HG03064 (cell line): ENCODE results near the gene PFKM.

ENCODE experiments used
- ATAC-seq: cut with Tn5 transposase; IDR thresholded peaks from one replicate; pipeline ENCODE4 v1.9.1; 2021; ENCODE audit warnings: low read depth; ENCODE audit not compliant: unreplicated experiment

The PFKM gene

GRCh38 chr12:48183876-48184548 lies 64.8 kb downstream of the PFKM start:
- ATAC-seq, result no peak

GRCh38 chr12:48184549-48184922 lies 65.4 kb downstream of the PFKM start:
- no peak for ATAC-seq

DNA sequence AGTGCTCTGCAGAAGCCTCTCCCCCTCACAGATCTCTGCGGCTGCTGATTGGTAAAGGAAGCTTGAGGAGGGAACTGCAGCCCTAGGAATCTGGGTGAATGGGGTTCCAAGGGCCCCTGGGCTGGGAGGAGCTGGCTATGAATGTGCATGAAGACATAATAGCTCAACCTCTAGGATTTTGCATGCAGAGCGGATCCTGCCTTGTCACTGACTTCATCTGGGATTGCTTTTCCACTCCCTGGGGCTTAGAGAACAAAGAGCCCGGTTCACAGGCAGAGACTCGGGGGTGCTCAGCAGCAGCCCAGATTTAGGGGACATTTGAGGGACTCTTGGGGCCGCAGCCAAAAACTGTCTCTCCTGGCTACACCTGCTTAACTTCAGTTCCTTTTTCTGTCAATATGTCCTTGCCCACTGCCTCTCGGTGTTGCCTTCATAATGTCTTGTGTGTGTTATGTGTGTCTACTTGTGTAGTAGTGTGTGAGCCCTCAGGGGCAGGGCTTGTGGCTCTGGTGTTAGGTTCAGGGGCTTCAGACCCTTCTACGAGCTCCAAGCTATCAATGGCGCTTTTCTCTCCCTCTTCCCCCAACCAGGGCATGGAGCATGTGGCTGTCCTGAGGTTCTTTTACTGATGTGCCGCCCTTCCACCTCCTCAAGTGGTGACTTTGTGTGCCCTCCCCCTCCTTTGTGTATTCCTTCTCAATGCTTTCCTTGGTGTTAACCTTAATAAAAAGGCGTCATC lies 66.2 kb downstream of the PFKM start:
- ATAC-seq, result no peak

GRCh38 chr12:48187916-48188695 lies 68.9 kb downstream of the PFKM start:
- ATAC-seq, result no peak

- ATAC-seq, result no peak
Measured at GRCh38 chr12:48189331-48190125, 70.4 kb downstream of the PFKM start.

DNA sequence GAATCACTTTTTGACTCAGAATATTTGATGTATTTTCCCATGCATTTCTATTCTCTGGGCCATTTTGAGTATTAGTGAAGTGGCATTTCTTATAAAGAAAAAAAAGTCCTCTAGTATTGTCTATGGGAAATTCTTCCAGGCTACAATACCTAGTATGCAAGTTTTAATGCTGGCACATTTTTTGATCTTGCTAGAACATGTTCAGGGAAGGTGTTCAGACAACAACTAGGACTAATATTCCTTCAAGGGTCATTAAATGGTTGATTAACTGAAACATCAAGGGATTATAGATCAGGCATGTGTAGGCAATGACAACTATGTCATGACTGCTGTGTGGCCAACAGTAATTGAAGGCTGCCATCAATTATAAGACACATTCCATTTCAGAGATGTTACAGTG lies 71.9 kb downstream of the PFKM start:
- no peak for ATAC-seq

DNA sequence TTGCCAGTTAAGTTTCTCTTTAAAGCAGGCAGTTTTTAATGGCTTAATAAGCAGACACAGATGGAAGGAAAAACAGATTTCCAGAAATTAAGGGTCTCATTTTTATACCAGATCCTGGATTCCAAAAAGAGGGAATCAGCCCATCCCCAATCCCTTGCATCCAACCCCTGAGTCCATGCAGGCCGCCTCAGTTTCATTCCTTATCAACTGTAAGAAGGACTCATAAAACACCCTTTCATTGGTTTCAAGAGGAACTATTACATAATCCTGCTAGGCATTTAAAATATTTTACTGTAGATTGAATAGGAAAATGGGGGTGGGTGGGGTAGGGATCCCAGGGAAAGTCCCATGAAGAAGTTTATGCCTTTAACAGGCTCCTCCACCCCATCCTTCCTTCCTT lies 73.7 kb downstream of the PFKM start:
- no peak for ATAC-seq

DNA sequence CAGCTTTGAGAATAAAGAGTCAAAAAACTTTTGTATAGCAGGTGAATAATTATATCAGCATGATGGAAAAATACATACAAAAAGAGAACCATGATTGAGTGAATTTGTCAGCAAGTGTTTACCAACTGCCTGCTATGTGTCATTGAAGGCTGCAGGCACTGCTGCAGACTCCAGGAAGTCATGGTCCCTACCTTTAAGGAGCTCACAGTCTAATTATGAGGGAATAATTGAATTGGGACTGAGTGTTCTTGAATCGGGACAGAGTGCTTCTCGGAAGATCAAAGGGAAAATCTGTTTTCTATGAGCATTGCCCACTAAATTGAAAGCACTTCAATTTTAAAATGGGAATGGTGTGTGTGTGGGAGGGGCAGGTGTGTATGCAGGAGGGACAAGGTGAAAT lies 74.5 kb downstream of the PFKM start:
- no peak for ATAC-seq

GRCh38 chr12:48194799-48195201 lies 75.6 kb downstream of the PFKM start:
- ATAC-seq, result no peak
